Measurements from ENCODE around the gene TECTB. TPM values are rescaled to one million over a fixed set of nuclear protein-coding genes. Genes with fewer than 3 reads are reported as not detected.

TECTB gene
- total RNA-seq, result not detected in 3 replicates

- H3K36me3 Mint-ChIP-seq, result no peaks in the 10 kb centered on the region
- H3K27ac Mint-ChIP-seq, result no peak within 1 kb of the TSS
- peaks cover 3% of the 10 kb centered on the region for H3K9me3 Mint-ChIP-seq
- H3K4me3 Mint-ChIP-seq, result no peak within 1 kb of the TSS
- DNase-seq (ENCODE audit: low spot score in 2 of 2, unreplicated experiment in 2 of 2), result no peak
- H3K27me3 Mint-ChIP-seq (ENCODE audit: low read depth), result peaks cover 26% of the 10 kb centered on the region
- TF ChIP-seq CTCF (IDR thresholded peaks at IDR 0.05; ENCODE audit: unreplicated experiment), result no peak
- H3K4me1 Mint-ChIP-seq, result peaks cover 4% of the 10 kb centered on the region
Measured at GRCh38 chr10:112283100-112283499, at the start of gene TECTB. TSS of gene TECTB (plus strand) at chr10:112283400. CDS start at chr10:112283735, 335 bp downstream.

GRCh38 chr10:112235141-112235540 is 48.1 kb upstream of the TECTB start:
- no peak for DNase-seq (ENCODE audit: low spot score in 2 of 2, unreplicated experiment in 2 of 2)

GRCh38 chr10:112235920-112236319 is 47.3 kb upstream of the TECTB start:
- no peak overlapping the region for H3K27ac Mint-ChIP-seq
- peaks cover 22% of the 10 kb centered on the region for H3K9me3 Mint-ChIP-seq
- peaks cover 4% of the 10 kb centered on the region for H3K27me3 Mint-ChIP-seq (ENCODE audit: low read depth)
- H3K4me1 Mint-ChIP-seq, result peaks cover 16% of the 10 kb centered on the region
- H3K36me3 Mint-ChIP-seq, result no peaks in the 10 kb centered on the region
- no peak overlapping the region for H3K4me3 Mint-ChIP-seq
- TF ChIP-seq CTCF (IDR thresholded peaks at IDR 0.05; ENCODE audit: unreplicated experiment), result no peak
- DNase-seq (ENCODE audit: low spot score in 2 of 2, unreplicated experiment in 2 of 2), result no peak

More at GRCh38 chr10:112235141-112235540, 48.1 kb upstream of the TECTB start:
- Mint-ChIP-seq H3K36me3 (no peaks in the 10 kb centered on the region), H3K9me3 (peaks cover 22% of the 10 kb centered on the region), H3K4me3 (no peak overlapping the region), H3K4me1 (peaks cover 16% of the 10 kb centered on the region), H3K27me3 (ENCODE audit: low read depth) (peaks cover 3% of the 10 kb centered on the region), H3K27ac (no peak overlapping the region)
- TF ChIP-seq CTCF (IDR thresholded peaks at IDR 0.05; ENCODE audit: unreplicated experiment), result no peak

- H3K4me1 Mint-ChIP-seq, result peaks cover 12% of the 10 kb centered on the region
- H3K9me3 Mint-ChIP-seq, result peaks cover 22% of the 10 kb centered on the region
- no peak for TF ChIP-seq CTCF (IDR thresholded peaks at IDR 0.05; ENCODE audit: unreplicated experiment)
- H3K27ac Mint-ChIP-seq, result no peak overlapping the region
- no peak overlapping the region for H3K4me3 Mint-ChIP-seq
- H3K27me3 Mint-ChIP-seq (ENCODE audit: low read depth), result peaks cover 5% of the 10 kb centered on the region
- no peak for DNase-seq (ENCODE audit: low spot score in 2 of 2, unreplicated experiment in 2 of 2)
- no peaks in the 10 kb centered on the region for H3K36me3 Mint-ChIP-seq
Measured at GRCh38 chr10:112236486-112236885, 46.7 kb upstream of the TECTB start.

- no peaks in the 10 kb centered on the region for H3K36me3 Mint-ChIP-seq
- TF ChIP-seq CTCF (IDR thresholded peaks at IDR 0.05; ENCODE audit: unreplicated experiment), result no peak
- H3K9me3 Mint-ChIP-seq, result peaks cover 22% of the 10 kb centered on the region
- no peak for DNase-seq (ENCODE audit: low spot score in 2 of 2, unreplicated experiment in 2 of 2)
- H3K27ac Mint-ChIP-seq, result no peak overlapping the region
- no peaks in the 10 kb centered on the region for H3K4me1 Mint-ChIP-seq
- no peak overlapping the region for H3K4me3 Mint-ChIP-seq
- peaks cover 4% of the 10 kb centered on the region for H3K27me3 Mint-ChIP-seq (ENCODE audit: low read depth)
Measured at GRCh38 chr10:112239347-112239746, 43.9 kb upstream of the TECTB start.

- H3K36me3 Mint-ChIP-seq, result no peaks in the 10 kb centered on the region
- H3K27ac Mint-ChIP-seq, result no peak overlapping the region
- no peaks in the 10 kb centered on the region for H3K4me1 Mint-ChIP-seq
- peaks cover 4% of the 10 kb centered on the region for H3K27me3 Mint-ChIP-seq (ENCODE audit: low read depth)
- TF ChIP-seq CTCF (IDR thresholded peaks at IDR 0.05; ENCODE audit: unreplicated experiment), result no peak
- DNase-seq (ENCODE audit: low spot score in 2 of 2, unreplicated experiment in 2 of 2), result no peak
- peaks cover 22% of the 10 kb centered on the region for H3K9me3 Mint-ChIP-seq
- H3K4me3 Mint-ChIP-seq, result no peak overlapping the region
Measured at GRCh38 chr10:112240441-112240840, 42.8 kb upstream of the TECTB start.

Data from mesothelial cell of epicardium (in vitro differentiated cells).